MCF 10A (cell line): Measurements from ENCODE around the gene TTC32. TPM values are rescaled to one million over a fixed set of nuclear protein-coding genes. Genes with fewer than 3 reads are reported as not detected.
"Not testable (repeated sequence)": the region's sequence is repeated elsewhere in the genome, so short reads cannot be mapped to it uniquely, and the experiment has no call there.

Experiments used
- BruUV-seq: library from RNA; stranded (reverse); fragments of 400-500 nt; replicated peaks from 2 replicates; lab custom pipeline; 2021; lab: Mats Ljungman, UMichigan
- CTCF ChIA-PET: fragments of 300-600 bp; sonication (Branson Sonifier 250); formaldehyde crosslinking; extraction: SDS; loops from one replicate; lab custom pipeline; 2021; ENCODE audit warnings: antibody characterized with exemption, inconsistent platforms; lab: Yijun Ruan, JAX
- POLR2A ChIA-PET: fragments of 300-600, 350-650 bp; sonication (Branson Sonifier 250); formaldehyde crosslinking; extraction: SDS; loops from one replicate; lab custom pipeline; 2020; ENCODE audit warnings: antibody characterized with exemption, inconsistent platforms; lab: Yijun Ruan, JAX
- DNase-seq: peaks from one replicate; pipeline ENCODE4 v3.0.0-alpha.2; 2018; ENCODE audit not compliant: unreplicated experiment
- H3K27ac Mint-ChIP-seq: one replicate; pipeline ENCODE4 v1.8.0; 2022; ENCODE audit warnings: mild to moderate bottlenecking, low read depth, mixed read lengths; ENCODE audit not compliant: unreplicated experiment
- H3K27me3 Mint-ChIP-seq: one replicate; pipeline ENCODE4 v1.8.0; 2022; ENCODE audit warnings: mixed read lengths; ENCODE audit not compliant: insufficient read depth, unreplicated experiment
- H3K36me3 Mint-ChIP-seq: one replicate; pipeline ENCODE4 v1.8.0; 2022; ENCODE audit warnings: mild to moderate bottlenecking, moderate library complexity, mixed read lengths; ENCODE audit not compliant: insufficient read depth, unreplicated experiment
- H3K4me1 Mint-ChIP-seq: one replicate; pipeline ENCODE4 v1.8.0; 2022; ENCODE audit warnings: mixed read lengths; ENCODE audit not compliant: insufficient read depth, unreplicated experiment
- H3K4me3 Mint-ChIP-seq: one replicate; pipeline ENCODE4 v1.8.0; 2022; ENCODE audit warnings: mild to moderate bottlenecking, moderate library complexity, mixed read lengths; ENCODE audit not compliant: unreplicated experiment
- H3K9me3 Mint-ChIP-seq: one replicate; pipeline ENCODE4 v1.8.0; 2022; ENCODE audit warnings: mixed read lengths; ENCODE audit not compliant: unreplicated experiment
- CTCF ChIP-seq: fragments of 200-600 bp; IDR thresholded peaks from one replicate; pipeline ENCODE4 v1.8.0; 2022; ENCODE audit warnings: antibody characterized with exemption, mild to moderate bottlenecking; ENCODE audit not compliant: unreplicated experiment
- intact Hi-C: fragments of 100-400 bp; cut with micrococcal nuclease; formaldehyde crosslinking; loops from 2 replicates; pipeline ENCODE4 v1.14.1; 2022
- total RNA-seq: library from RNA; stranded (reverse); gene quantifications from 2 replicates; pipeline ENCODE4 v1.2.3, GENCODE V29; 2022

The TTC32 gene
- total RNA-seq, 1 experiment from 2014 or later = 14.1 TPM

GRCh38 chr2:19883486-19883885 is 18.3 kb downstream of the TTC32 start:
- Mint-ChIP-seq H3K27me3 (no peaks in the 10 kb centered on the region), H3K36me3 (no peaks in the 10 kb centered on the region), H3K27ac (no peak overlapping the region), H3K4me1 (no peaks in the 10 kb centered on the region), H3K4me3 (no peak overlapping the region), H3K9me3 (no peaks in the 10 kb centered on the region)
- DNase-seq = no peak
- no peak for TF ChIP-seq CTCF
- no TSS peak for BruUV-seq
- CTCF ChIA-PET = no interaction called here
- POLR2A ChIA-PET = no interaction called here
- intact Hi-C loops = no loop called here

- no peaks in the 10 kb centered on the region for H3K36me3 Mint-ChIP-seq
- BruUV-seq = no TSS peak
- H3K4me3 Mint-ChIP-seq = no peak overlapping the region
- DNase-seq = no peak
- no peaks in the 10 kb centered on the region for H3K9me3 Mint-ChIP-seq
- ChIA-PET POLR2A (no interaction called here), CTCF (no interaction called here)
- no peak for TF ChIP-seq CTCF
- H3K27me3 Mint-ChIP-seq = no peaks in the 10 kb centered on the region
- intact Hi-C loops = no loop called here
- no peak overlapping the region for H3K27ac Mint-ChIP-seq
- no peaks in the 10 kb centered on the region for H3K4me1 Mint-ChIP-seq
These were observed 19.5 kb downstream of the TTC32 start for GRCh38 chr2:19882286-19882685.

GRCh38 chr2:19881908-19882265 is 19.9 kb downstream of the TTC32 start:
- POLR2A ChIA-PET = no interaction called here
- no TSS peak for BruUV-seq
- intact Hi-C loops = no loop called here
- Mint-ChIP-seq H3K27me3 (no peaks in the 10 kb centered on the region), H3K27ac (no peak overlapping the region), H3K36me3 (no peaks in the 10 kb centered on the region), H3K9me3 (no peaks in the 10 kb centered on the region), H3K4me1 (no peaks in the 10 kb centered on the region), H3K4me3 (no peak overlapping the region)
- no peak for TF ChIP-seq CTCF
- no peak for DNase-seq
- CTCF ChIA-PET = no interaction called here

GRCh38 chr2:19881221-19881907 is 20.4 kb downstream of the TTC32 start:
- Mint-ChIP-seq H3K27ac (no peak overlapping the region), H3K9me3 (no peaks in the 10 kb centered on the region), H3K36me3 (no peaks in the 10 kb centered on the region), H3K27me3 (no peaks in the 10 kb centered on the region), H3K4me3 (no peak overlapping the region), H3K4me1 (no peaks in the 10 kb centered on the region)
- no peak for TF ChIP-seq CTCF
- ChIA-PET CTCF (no interaction called here), POLR2A (no interaction called here)
- intact Hi-C loops = no loop called here
- no TSS peak for BruUV-seq
- no peak for DNase-seq

GRCh38 chr2:19880191-19880590 is 21.6 kb downstream of the TTC32 start:
- H3K27ac Mint-ChIP-seq, CTCF ChIA-PET, H3K4me1 Mint-ChIP-seq, BruUV-seq, H3K36me3 Mint-ChIP-seq, intact Hi-C loops, DNase-seq, POLR2A ChIA-PET, H3K27me3 Mint-ChIP-seq, H3K9me3 Mint-ChIP-seq, H3K4me3 Mint-ChIP-seq: not testable (repeated sequence)
